ENCODE results near the gene UBA3. TPM values are rescaled to one million over a fixed set of nuclear protein-coding genes. Genes with fewer than 3 reads are reported as not detected.

The UBA3 gene
- total RNA-seq, 3 donors from 2014 or later, result 46.5 to 59.3 (median 51.8) TPM

DNA sequence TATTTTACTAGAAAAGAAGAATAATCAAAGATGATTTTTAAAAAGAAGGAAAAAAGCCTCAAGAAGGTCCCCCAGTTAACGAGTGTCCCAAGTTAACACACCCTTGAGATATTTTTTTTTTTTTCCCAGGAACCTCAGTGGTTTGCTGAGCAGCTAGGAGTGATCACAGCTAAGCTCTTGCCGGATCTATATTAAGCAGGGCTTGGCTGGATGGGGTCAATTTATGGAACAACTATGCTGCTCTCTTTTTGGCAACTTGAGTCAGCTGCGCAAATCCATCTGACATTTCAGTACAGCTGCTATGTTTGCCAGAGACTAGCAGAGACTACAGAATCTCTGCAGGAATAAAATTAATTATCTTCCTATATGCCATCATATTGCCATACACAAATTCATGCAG is 42.2 kb upstream of the UBA3 start, which contains the start of gene LMOD3:
Gene LMOD3, minus strand, starts transcription at position 193 of the 400 bp plus-strand sequence. CDS start 209 bp downstream, outside the sequence.
- intact Hi-C loops (cut with DNase I, micrococcal nuclease), result no loop called here
- no peak for DNase-seq
- Histone ChIP-seq H3K36me3 (ENCODE audit: low read depth) (no peaks in the 10 kb centered on the region), H3K4me3 (no peak within 1 kb of the TSS), H3K4me1 (ENCODE audit: low read depth) (no peaks in the 10 kb centered on the region), H3K9me3 (no peaks in the 10 kb centered on the region)
- no peak for ATAC-seq
- TF ChIP-seq, protein P1, sequence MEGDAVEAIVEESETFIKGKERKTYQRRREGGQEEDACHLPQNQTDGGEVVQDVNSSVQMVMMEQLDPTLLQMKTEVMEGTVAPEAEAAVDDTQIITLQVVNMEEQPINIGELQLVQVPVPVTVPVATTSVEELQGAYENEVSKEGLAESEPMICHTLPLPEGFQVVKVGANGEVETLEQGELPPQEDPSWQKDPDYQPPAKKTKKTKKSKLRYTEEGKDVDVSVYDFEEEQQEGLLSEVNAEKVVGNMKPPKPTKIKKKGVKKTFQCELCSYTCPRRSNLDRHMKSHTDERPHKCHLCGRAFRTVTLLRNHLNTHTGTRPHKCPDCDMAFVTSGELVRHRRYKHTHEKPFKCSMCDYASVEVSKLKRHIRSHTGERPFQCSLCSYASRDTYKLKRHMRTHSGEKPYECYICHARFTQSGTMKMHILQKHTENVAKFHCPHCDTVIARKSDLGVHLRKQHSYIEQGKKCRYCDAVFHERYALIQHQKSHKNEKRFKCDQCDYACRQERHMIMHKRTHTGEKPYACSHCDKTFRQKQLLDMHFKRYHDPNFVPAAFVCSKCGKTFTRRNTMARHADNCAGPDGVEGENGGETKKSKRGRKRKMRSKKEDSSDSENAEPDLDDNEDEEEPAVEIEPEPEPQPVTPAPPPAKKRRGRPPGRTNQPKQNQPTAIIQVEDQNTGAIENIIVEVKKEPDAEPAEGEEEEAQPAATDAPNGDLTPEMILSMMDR (IDR thresholded peaks at IDR 0.05), result no peak

DNA sequence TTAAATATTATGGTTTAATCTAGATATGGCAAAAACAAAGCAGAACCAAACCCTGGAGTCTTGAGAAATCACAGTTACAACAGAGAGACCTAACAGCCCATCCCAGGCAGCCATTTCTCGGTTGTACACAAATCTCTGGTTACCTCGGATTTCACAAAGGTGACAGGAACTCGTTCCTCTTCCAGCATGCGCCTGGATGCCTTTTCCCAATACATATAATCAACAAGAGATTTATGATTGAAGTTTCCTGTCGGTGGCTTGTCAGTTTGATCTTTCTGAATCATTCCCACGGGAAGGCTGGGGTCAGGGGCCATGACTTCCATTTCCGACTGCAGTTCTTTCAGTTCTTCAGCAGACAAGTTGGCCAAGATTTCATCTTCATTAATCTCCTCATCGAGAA is 41.8 kb upstream of the UBA3 start:
- ATAC-seq (no peak), DNase-seq (no peak)
- Histone ChIP-seq H3K4me3 (no peak overlapping the region), H3K36me3 (ENCODE audit: low read depth) (no peaks in the 10 kb centered on the region), H3K4me1 (ENCODE audit: low read depth) (no peaks in the 10 kb centered on the region), H3K9me3 (no peaks in the 10 kb centered on the region)
- TF ChIP-seq, protein P1 (IDR thresholded peaks at IDR 0.05), result no peak
- intact Hi-C loops (cut with DNase I, micrococcal nuclease), result no loop called here

DNA sequence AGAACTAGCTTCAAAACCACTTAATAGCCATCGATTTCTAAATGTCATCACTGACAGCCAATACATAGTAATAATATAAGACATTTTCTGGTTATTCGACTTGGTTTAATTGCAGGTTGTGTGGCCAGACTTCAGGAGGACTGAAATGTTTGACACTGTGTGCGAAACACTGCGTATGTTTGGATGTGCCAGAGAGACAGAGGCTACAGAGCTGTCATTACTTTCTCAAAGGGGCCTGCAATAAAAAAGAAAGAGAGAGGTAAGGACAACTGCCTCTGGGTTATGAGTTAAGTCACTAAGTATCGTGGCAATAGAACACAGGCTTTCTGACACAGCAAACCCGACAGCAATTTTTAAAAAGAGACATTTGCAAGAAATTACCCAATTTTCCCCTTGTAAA is 41.3 kb upstream of the UBA3 start:
- TF ChIP-seq, protein P1 (IDR thresholded peaks at IDR 0.05), result no peak
- H3K4me1 ChIP-seq (ENCODE audit: low read depth), result no peaks in the 10 kb centered on the region
- intact Hi-C loops (cut with DNase I, micrococcal nuclease), result no loop called here
- no peaks in the 10 kb centered on the region for H3K36me3 ChIP-seq (ENCODE audit: low read depth)
- ATAC-seq, result no peak
- no peak for DNase-seq
- H3K4me3 ChIP-seq, result no peak overlapping the region
- no peaks in the 10 kb centered on the region for H3K9me3 ChIP-seq

DNA sequence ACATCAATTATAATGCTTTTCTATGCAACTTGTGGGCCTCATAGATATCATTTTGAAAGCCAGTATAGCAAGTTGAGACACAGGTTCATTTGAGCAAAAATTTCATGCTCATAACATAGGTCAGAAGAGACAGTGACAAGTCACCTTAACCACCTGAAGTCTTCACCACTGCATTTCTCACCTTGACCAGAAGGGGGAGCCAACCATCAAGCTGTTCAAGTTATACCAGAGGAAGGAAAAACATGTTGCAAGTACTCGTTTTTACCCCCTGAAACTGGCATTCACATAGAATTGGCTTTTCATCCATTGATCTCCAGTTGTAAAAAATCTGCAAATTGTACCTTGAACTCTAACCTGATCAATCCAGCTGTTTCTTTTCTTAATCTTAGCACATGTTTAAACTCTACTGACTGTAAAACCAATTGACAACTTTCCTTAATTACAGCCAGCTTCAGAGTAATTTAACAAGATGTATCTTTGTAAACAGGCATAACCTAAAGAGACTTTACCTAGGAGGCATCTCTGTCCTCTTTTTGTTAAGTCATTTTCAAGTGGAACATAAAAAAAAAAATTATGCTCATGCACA is 40.8 kb upstream of the UBA3 start:
- ATAC-seq (peak; percentile 85), DNase-seq (peak in 2 of 3 donors; percentile 38 to 89)
- TF ChIP-seq, protein P1 (IDR thresholded peaks at IDR 0.05), result peak; percentile 91
- Histone ChIP-seq H3K4me3 (no peak overlapping the region), H3K36me3 (ENCODE audit: low read depth) (no peaks in the 10 kb centered on the region), H3K9me3 (no peaks in the 10 kb centered on the region), H3K4me1 (ENCODE audit: low read depth) (no peaks in the 10 kb centered on the region)
- intact Hi-C loops (cut with DNase I, micrococcal nuclease), result no loop called here

DNA sequence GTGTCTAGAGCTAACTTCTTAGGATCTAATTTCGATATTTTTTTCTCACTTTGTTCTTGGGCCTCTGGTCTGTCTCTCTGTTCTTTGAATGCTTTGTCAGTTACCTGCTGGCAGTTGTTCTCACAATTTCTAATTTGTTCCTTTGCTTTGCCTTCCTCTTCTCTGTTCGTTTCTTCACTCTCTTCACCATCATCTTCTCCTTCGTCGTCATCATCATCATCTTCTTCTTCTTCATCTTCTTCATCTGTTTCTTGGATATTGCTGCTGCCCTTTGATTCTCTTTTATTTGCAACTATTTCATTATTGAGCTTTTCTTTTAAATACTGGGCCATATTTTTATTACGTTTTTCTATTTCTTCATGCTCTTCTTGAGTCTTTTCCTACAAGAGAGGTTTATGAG is 39.5 kb upstream of the UBA3 start:
- ATAC-seq (no peak), DNase-seq (no peak)
- intact Hi-C loops (cut with DNase I, micrococcal nuclease), result no loop called here
- no peaks in the 10 kb centered on the region for H3K9me3 ChIP-seq
- TF ChIP-seq, protein P1 (IDR thresholded peaks at IDR 0.05), result no peak
- H3K4me1 ChIP-seq (ENCODE audit: low read depth), result no peaks in the 10 kb centered on the region
- H3K36me3 ChIP-seq (ENCODE audit: low read depth), result no peaks in the 10 kb centered on the region
- no peak overlapping the region for H3K4me3 ChIP-seq

DNA sequence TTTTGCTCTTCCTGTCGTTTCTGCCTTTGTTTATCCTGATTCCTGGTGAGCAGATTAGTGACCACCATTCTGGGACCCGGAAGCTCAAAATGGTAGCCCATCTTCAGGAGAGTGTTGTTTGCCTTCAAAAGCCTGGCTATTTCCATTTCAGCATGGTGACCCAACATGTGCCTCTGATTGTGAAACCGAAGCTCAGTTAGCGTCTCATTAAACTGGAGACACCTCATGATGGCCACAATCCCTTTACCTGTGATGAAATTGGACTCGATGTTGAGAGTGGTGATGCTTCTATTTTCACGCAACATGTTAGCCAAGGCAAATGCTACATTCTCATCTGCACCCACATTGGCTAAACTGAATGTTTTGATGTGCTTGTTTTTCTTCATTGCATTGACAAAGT is 39.0 kb upstream of the UBA3 start:
- Histone ChIP-seq H3K9me3 (no peaks in the 10 kb centered on the region), H3K36me3 (ENCODE audit: low read depth) (no peaks in the 10 kb centered on the region), H3K4me3 (no peak overlapping the region), H3K4me1 (ENCODE audit: low read depth) (no peaks in the 10 kb centered on the region)
- ATAC-seq (no peak), DNase-seq (no peak)
- intact Hi-C loops (cut with DNase I, micrococcal nuclease), result no loop called here
- TF ChIP-seq, protein P1 (IDR thresholded peaks at IDR 0.05), result no peak

All from mucosa of descending colon (tissue), 3 donors.